ENCODE measurements around the gene FGGY.
A peak's percentile ranks its signal among the peaks of the same experiment; 100 is the strongest.
"Not testable (repeated sequence)": the region's sequence is repeated elsewhere in the genome, so short reads cannot be mapped to it uniquely, and the experiment has no call there.

Gene FGGY, protein sequence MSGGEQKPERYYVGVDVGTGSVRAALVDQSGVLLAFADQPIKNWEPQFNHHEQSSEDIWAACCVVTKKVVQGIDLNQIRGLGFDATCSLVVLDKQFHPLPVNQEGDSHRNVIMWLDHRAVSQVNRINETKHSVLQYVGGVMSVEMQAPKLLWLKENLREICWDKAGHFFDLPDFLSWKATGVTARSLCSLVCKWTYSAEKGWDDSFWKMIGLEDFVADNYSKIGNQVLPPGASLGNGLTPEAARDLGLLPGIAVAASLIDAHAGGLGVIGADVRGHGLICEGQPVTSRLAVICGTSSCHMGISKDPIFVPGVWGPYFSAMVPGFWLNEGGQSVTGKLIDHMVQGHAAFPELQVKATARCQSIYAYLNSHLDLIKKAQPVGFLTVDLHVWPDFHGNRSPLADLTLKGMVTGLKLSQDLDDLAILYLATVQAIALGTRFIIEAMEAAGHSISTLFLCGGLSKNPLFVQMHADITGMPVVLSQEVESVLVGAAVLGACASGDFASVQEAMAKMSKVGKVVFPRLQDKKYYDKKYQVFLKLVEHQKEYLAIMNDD

GRCh38 chr1:59296358-59297256, at the start of gene FGGY:
TSS of gene FGGY (plus strand) at chr1:59297094. CDS start at chr1:59321550, 24,456 bp downstream.
- DNase-seq = peak; percentile 71

- no peak for DNase-seq
Measured at GRCh38 chr1:59248758-59249157, 48.1 kb upstream of the FGGY start.

DNA sequence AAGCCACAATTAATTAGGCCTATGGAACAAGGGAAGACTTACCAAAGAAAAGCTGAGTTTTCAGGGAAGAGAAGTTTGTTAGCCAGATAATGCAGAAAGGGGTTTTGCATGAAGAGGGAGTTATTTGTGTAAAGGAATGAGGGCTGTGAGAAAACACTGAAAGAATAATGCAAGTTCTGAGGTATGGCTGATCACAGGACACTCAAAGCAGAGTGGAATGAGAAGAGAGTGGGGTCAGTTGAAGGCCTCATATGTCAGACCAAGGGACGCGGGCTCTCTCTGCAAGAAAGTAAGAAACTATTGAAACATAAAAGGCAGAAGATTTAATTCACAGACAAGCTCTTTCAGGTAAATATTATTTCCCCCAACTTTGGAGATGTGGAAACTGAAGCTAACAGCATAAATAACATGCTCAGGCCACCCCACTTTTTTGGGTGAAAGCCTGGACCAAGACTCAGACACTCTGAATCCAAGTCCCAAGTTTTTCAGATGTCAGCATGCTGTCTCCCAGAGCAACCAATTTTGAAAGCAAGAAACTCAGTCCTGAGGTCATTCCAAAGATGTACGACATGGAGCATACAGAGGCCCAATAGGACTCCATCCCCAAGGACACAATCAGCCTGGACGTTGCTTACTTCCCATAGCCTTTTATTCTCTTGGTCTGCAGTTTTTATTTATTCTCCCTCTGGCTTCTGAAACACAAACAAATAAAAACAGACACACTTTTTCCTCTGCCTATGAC, 47.3 kb upstream of the FGGY start:
- no peak for DNase-seq

DNA sequence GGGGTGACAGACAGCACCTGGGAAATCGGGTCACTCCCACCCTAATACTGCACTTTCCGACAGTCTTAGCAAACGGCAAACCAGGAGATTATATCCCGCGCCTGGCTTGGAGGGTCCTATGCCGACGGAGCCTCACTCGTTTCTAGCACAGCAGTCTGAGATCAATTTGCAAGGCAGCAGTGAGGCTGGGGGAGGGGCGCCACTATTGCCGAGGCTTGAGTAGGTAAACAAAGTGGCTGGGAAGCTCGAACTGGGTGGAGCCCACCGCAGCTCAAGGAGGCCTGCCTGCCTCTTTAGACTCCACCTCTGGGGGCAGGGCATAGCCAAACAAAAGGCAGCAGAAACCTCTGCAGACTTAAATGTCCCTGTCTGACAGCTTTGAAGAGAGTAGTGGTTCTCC, 45.8 kb upstream of the FGGY start:
- not testable (repeated sequence) for DNase-seq

DNA sequence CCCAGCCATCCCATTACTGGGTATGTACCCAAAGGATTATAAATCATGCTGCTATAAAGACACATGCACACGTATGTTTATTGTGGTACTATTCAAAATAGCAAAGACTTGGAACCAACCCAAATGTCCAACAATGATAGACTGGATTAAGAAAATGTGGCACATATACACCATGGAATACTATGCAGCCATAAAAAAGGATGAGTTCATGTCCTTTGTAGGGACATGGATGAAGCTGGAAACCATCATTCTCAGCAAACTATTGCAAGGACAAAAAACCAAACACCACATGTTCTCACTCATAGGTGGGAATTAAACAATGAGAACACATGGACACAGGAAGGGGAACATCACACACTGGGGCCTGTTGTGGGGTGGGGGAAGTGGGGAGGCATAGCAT, 40.5 kb upstream of the FGGY start:
- DNase-seq = not testable (repeated sequence)

DNA sequence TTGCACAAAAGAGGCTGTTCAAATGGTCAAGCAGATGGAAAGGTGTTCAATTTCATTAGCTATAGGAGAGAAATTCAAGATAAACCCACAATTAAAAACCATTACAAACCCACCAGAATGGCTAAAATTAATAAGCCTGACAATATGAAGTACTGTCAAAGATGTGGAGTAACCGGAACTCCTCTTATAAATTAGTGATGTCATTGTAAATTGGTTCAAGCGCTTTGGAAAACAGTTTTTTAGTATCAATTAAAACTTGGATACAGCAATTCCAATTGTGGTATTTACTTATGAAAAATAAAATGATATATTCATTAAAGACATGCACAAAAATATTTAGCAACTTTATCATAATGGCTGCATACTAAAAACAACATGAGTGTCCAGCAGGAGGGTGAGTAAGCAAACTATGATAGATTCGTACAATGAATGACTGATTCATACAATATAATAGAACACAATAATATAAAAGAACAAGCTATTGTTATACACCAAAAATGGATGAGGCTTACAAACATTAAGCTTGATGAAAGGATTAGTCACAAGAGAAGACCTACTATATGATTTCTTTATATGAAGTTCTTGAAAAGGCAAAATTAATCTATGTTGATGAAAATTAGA, 38.4 kb upstream of the FGGY start:
- no peak for DNase-seq

DNA sequence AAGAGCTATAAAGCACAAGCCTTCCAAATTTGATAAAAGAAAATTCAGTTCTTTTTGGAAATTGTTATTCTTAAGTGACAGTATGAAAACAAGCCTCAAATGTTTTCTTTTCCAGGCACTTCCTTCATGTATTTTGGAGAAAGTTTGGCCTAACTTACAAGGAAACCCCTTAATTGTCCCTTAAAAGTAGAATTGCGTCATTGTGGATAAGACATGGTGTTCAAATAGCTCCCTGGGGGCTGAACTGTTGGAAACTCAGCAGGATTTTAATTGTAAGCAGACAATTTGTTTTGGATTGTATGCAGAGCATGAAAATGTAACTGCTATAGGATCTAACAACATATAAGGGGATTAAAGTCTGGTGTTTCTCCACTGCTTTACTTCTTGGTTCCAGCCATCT, 35.4 kb upstream of the FGGY start:
- no peak for DNase-seq

DNA sequence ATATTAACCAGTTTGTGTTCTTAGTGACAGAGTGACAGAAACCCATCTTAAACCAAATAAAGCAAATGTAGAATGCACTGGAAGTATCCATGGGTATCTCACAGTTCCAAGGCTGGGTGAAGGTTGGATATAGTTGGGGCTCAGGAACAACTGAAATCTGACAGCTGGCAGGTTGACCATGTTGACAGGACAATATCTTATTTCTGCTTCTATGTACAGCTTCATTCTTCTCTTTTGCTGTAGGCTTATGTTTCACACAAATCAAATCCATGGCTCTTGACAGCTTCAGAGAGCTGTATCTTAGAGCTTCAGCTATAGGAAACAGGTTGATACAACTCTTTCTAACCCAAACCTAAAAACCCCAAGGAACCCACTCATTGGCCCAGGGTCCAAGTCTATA, 34.3 kb upstream of the FGGY start:
- DNase-seq = no peak

DNA sequence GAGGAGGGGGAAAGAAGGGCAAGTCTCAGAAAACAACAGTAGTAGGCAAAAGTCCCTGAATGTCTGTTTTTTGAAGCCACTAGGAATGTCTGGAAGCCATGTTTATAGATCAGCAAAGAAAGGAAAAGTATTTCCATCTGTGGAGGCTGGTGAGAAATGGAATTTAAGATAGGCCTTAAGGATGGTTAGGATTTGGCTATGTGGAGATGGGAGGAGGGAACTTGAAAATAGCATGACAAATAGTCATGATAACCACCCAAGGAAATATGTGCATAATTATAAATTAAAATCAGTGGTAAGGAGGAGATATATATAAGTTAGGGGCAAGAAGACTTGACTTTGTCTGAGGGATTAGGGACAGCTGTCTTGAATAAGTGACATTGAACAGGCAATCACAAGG, 33.8 kb upstream of the FGGY start:
- no peak for DNase-seq

- no peak for DNase-seq
Measured at GRCh38 chr1:59265622-59266021, 31.3 kb upstream of the FGGY start.

DNA sequence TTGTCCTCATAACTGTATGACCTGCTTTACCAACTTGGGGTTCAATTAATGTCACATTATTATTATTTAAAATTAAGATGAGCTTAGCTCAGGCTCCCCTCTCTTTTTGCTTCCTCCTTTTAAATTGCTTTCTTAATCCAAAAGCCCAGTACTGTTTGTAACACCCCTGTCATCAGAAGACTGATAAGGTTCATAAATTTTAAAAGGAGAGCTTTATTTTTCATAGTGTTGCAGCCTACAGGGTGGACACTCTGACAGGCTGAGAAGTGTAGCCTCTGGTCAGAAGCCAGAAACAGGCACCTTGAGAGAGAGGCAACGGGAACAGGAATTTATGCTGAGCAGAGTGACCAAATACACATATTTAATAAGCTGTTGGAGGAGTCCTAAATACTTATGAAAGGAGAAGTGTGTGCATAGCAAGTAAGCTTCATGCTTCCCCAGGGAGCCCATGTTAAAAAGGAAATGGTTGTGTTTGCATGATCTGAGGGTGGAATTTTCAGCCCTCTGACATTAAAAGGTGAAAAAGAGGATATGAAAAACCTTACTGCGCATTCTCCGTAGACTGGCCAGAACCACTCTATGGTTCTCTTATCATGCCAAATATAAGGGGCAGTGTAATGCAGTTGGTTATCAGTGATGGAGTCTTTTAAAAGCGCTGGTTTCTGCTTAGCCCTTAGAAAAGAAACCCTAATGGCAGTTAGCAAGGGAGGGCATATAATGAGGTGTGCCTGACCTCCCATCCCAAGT, 30.5 kb upstream of the FGGY start:
- no peak for DNase-seq

- DNase-seq = no peak
Measured at GRCh38 chr1:59266927-59267293, 30.0 kb upstream of the FGGY start.

- no peak for DNase-seq
Measured at GRCh38 chr1:59268406-59268805, 28.5 kb upstream of the FGGY start.

GRCh38 chr1:59271561-59272260, 25.2 kb upstream of the FGGY start:
- DNase-seq = no peak

DNA sequence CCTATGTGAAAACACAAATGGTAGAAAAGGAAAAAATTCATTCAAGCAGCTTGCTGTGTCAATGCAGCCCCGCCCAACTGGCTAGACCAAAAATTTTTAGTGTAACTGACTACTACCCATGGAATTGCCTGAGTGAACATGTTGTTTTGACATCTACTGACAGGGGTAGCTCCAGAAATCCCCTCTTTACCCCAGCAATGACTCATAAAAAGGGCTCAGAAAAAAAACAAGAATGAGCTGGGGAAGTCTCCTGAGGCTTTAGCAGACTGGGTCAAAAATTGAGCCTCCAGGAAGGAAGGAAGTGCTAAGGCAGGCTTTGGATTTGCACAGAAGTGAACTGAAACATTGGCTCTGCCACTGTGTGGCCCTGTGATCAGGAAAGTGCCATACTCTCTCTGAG, 24.4 kb upstream of the FGGY start:
- DNase-seq = no peak

DNA sequence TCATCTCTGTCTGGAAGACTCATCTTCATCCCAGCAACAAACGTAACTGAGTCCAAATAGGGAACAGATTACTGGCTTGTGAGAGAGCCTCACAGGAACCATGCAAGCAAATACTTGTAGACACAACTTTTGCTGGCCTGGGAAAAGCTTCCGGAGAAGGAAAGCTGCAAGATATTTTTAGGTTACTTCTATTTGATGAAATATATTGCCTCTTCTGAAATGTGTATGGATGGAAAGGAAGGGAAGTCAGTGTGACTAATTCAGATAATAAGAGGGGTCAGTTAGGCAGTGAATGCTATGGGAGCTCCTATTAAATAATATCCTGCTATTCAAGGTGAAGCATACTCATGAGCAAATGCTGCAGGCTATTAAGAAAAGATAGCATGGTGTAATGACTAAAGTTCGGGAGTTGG, 20.4 kb upstream of the FGGY start:
- DNase-seq = no peak

DNA sequence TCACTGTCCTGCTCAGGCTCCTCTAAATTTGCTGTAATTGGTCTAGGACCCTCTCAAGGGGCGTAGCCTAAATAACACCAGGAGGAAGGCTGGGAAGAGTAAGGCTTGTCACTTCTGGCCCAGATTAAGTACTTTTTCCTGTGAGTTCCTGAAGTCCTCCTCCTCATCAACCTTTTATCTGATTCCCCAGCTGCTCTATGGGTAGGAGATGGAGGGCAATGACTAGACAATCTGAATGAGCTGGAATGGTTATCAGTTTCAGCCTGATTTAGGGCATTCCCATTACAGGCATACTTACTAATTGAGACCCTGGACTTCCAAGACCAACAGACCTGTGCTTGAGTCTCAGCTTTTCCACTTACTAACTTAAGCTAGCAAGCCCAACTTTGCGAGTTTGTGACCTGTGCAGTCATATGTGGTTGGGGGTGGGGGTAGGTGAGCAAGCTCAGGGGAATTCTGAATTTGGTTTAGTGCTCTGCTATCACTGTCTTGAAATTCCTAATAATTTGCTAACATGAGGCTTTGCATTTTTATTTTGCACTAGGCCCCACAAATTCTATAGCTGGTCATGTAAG, 18.0 kb upstream of the FGGY start:
- no peak for DNase-seq

GRCh38 chr1:59279645-59280044, 17.2 kb upstream of the FGGY start:
- DNase-seq = no peak

DNA sequence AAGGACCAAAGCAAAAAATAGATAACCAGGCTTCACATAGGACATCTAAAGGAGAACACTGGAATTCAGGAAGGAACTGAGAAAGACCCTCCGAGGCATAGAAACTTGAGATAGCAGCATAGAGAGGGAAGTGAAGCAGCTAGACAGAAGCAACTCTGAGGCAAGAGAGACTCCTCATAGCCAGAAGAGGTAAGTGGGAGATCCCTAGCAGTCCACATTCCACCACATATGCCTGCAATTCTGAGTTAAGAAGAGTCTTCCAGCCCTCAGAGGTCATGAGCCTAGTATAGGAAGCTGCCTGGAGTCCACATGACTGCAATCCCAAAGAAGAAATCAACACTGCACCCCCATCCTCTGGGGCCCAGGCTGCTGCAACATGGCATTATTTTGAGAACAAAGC, 13.9 kb upstream of the FGGY start:
- DNase-seq = no peak

- no peak for DNase-seq
Measured at GRCh38 chr1:59285691-59286090, 11.2 kb upstream of the FGGY start.

GRCh38 chr1:59288046-59288445, 8.8 kb upstream of the FGGY start:
- no peak for DNase-seq
